PC-3 (cell line): ENCODE results near the gene MLF2. TPM values are rescaled to one million over a fixed set of nuclear protein-coding genes. Genes with fewer than 3 reads are reported as not detected.

Experiments used
- ATAC-seq: fragments of 200-7000 bp; cut with Tn5 transposase; 2 replicates; pipeline ENCODE4 v1.9.1; 2020; ENCODE audit warnings: mild to moderate bottlenecking, moderate library complexity
- BruUV-seq: library from RNA; stranded (reverse); fragments of 400-500 nt; replicated peaks from 2 replicates; lab custom pipeline; 2021; lab: Mats Ljungman, UMichigan
- CTCF ChIA-PET: fragments of 300-600 bp; sonication (Branson Sonifier 250); formaldehyde crosslinking; loops from one replicate; lab custom pipeline; 2022; ENCODE audit warnings: antibody characterized with exemption; lab: Charles Lee
- POLR2A ChIA-PET: fragments of 300-600 bp; sonication (Branson Sonifier 250); formaldehyde crosslinking; loops from one replicate; lab custom pipeline; 2022; ENCODE audit warnings: antibody characterized with exemption; ENCODE audit not compliant: unreplicated experiment; lab: Charles Lee
- DNase-seq: peaks from one replicate; pipeline ENCODE4 v3.0.0-alpha.2; 2015
- H2AFZ ChIP-seq: fragments of 300-600 bp; sonication (generic); 2 replicates; pipeline ENCODE4 v1.6.0; 2016; ENCODE audit warnings: antibody characterized with exemption, low read length
- H3F3A ChIP-seq: fragments of 300-600 bp; sonication (generic); one replicate; pipeline ENCODE4 v1.6.0; 2017; ENCODE audit warnings: antibody characterized with exemption, low read length, control low read depth, mild to moderate bottlenecking; ENCODE audit not compliant: unreplicated experiment
- H3K27ac ChIP-seq: fragments of 300-600 bp; sonication (generic); 2 replicates; pipeline ENCODE4 v1.5.1; 2016; ENCODE audit warnings: mild to moderate bottlenecking, low read length
- H3K27me3 ChIP-seq: fragments of 300-600 bp; sonication (generic); 2 replicates; pipeline ENCODE4 v1.6.1; 2016; ENCODE audit warnings: low read length, mixed read lengths
- H3K36me3 ChIP-seq: fragments of 300-600 bp; sonication (generic); 2 replicates; pipeline ENCODE4 v1.6.1; 2016; ENCODE audit warnings: low read depth, mixed run types, low read length, mixed read lengths
- H3K4me1 ChIP-seq: fragments of 300-600 bp; sonication (generic); 2 replicates; pipeline ENCODE4 v1.5.1; 2016; ENCODE audit warnings: low read length; ENCODE audit not compliant: insufficient read depth
- H3K4me2 ChIP-seq: fragments of 300-600 bp; sonication (generic); 2 replicates; pipeline ENCODE4 v1.6.0; 2016; ENCODE audit warnings: low read length
- H3K4me3 ChIP-seq: fragments of 300-600 bp; sonication (generic); 2 replicates; pipeline ENCODE4 v1.5.1; 2016; ENCODE audit warnings: mild to moderate bottlenecking, low read length, mixed read lengths
- H3K79me2 ChIP-seq: fragments of 300-600 bp; sonication (generic); 2 replicates; pipeline ENCODE4 v1.6.1; 2017; ENCODE audit warnings: low read length, mixed read lengths
- H3K9ac ChIP-seq: fragments of 300-600 bp; sonication (generic); 2 replicates; pipeline ENCODE4 v1.6.0; 2016; ENCODE audit warnings: mild to moderate bottlenecking, low read length
- H3K9me2 ChIP-seq: fragments of 300-600 bp; sonication (generic); replicated peaks from 2 replicates; pipeline ENCODE4 v1.6.1; 2016; ENCODE audit warnings: mixed run types, low read length, mixed read lengths
- H3K9me3 ChIP-seq: fragments of 300-600 bp; sonication (generic); 2 replicates; pipeline ENCODE4 v1.6.1; 2016; ENCODE audit warnings: low read length, mixed read lengths
- H4K20me1 ChIP-seq: fragments of 300-600 bp; sonication (generic); 2 replicates; pipeline ENCODE4 v1.6.1; 2016; ENCODE audit warnings: low read length, mixed read lengths
- CTCF ChIP-seq: fragments of 300-600 bp; sonication (generic); conservative IDR thresholded peaks from 2 replicates; pipeline ENCODE4 v1.5.1; 2017; ENCODE audit warnings: antibody characterized with exemption, low read depth, mild to moderate bottlenecking, low read length
- EZH2 ChIP-seq: fragments of 300-600 bp; sonication (generic); IDR thresholded peaks from one replicate; pipeline ENCODE4 v1.6.1; 2017; ENCODE audit warnings: antibody characterized with exemption, mild to moderate bottlenecking, low read length; ENCODE audit not compliant: unreplicated experiment
- EZH2phosphoT487 ChIP-seq: fragments of 300-600 bp; sonication (generic); IDR thresholded peaks from 2 replicates; pipeline ENCODE4 v1.6.1; 2018; ENCODE audit warnings: mild to moderate bottlenecking, antibody characterized with exemption, low read length, borderline replicate concordance
- intact Hi-C: fragments of 100-400 bp; cut with micrococcal nuclease; formaldehyde crosslinking; loops from 2 replicates; pipeline ENCODE4 v1.9.0; 2023
- total RNA-seq: library from RNA; depleted of rRNA; stranded (reverse); fragments of >200 nt; gene quantifications from 2 replicates; pipeline ENCODE4 v1.2.3, GENCODE V29; 2014

Gene MLF2
- total RNA-seq, 1 experiment from 2014 or later: 222 TPM

GRCh38 chr12:6765048-6765633 is 12.2 kb upstream of the MLF2 start:
- Histone ChIP-seq H2AFZ (peak overlapping the region; percentile 69; the same call in 1 of the 2 replicates), H3F3A (no peaks in the 10 kb centered on the region), H3K4me3 (peak overlapping the region; percentile 67; the same call in 1 of the 2 replicates), H3K9ac (no peak overlapping the region), H3K79me2 (peaks cover 27% of the 10 kb centered on the region), H3K4me2 (peak overlapping the region; percentile 75), H4K20me1 (no peaks in the 10 kb centered on the region; the same call in 1 of the 2 replicates), H3K27ac (peak overlapping the region; percentile 5; the same call in 1 of the 2 replicates), H3K9me3 (no peaks in the 10 kb centered on the region), H3K27me3 (no peaks in the 10 kb centered on the region), H3K9me2 (no peaks in the 10 kb centered on the region), H3K4me1 (peaks cover 36% of the 10 kb centered on the region), H3K36me3 (no peaks in the 10 kb centered on the region)
- ChIA-PET CTCF (no interaction called here), POLR2A (interaction anchor here (0.7 kb wide), 1 partner anchor 12 kb away, joined by 8 read pairs; the partner anchor contains the start of gene MLF2)
- DNase-seq: peak; percentile 9
- BruUV-seq: no TSS peak
- ATAC-seq: no peak
- TF ChIP-seq CTCF (no peak), EZH2phosphoT487 (no peak), EZH2 (no peak)
- intact Hi-C loops: no loop called here

- ChIA-PET POLR2A (no interaction called here), CTCF (no interaction called here)
- peak overlapping the region; percentile 5; the same call in 1 of the 2 replicates for H3K27ac ChIP-seq
- no peak overlapping the region for H3K9ac ChIP-seq
- peaks cover 36% of the 10 kb centered on the region for H3K4me1 ChIP-seq
- H4K20me1 ChIP-seq: no peaks in the 10 kb centered on the region; the same call in 1 of the 2 replicates
- peaks cover 24% of the 10 kb centered on the region for H3K79me2 ChIP-seq
- H3K27me3 ChIP-seq: no peaks in the 10 kb centered on the region
- peak overlapping the region; percentile 75 for H3K4me2 ChIP-seq
- no peaks in the 10 kb centered on the region for H3F3A ChIP-seq
- H3K4me3 ChIP-seq: peak overlapping the region; percentile 38; the same call in 1 of the 2 replicates
- DNase-seq (peak; percentile 92), ATAC-seq (peak; percentile 69)
- TF ChIP-seq EZH2phosphoT487 (no peak), CTCF (no peak), EZH2 (no peak)
- H3K36me3 ChIP-seq: no peaks in the 10 kb centered on the region
- no peaks in the 10 kb centered on the region for H3K9me2 ChIP-seq
- intact Hi-C loops: no loop called here
- peak overlapping the region; percentile 75 for H2AFZ ChIP-seq
- no peaks in the 10 kb centered on the region for H3K9me3 ChIP-seq
- BruUV-seq: no TSS peak
Observed at GRCh38 chr12:6764011-6764828, 11.3 kb upstream of the MLF2 start.

DNA sequence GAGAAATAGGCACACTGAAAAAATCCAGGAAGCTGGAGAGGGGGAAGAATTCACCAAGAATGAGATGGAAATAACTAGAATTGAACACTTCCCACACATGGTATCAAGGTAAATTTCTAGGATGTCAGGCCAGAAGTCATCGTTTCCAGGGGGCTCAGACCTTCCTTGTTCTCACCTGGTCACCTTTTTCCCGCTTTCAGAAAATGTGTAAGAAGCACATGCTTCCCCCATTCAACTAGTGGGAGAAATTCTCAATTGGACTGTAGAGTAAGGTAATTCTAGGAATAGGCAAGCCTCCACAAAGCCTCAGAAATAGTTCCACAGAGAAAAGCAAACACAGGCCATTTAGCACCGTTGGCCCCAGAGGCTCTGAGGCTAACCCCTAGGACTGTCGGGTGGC is 10.4 kb upstream of the MLF2 start:
- no peak overlapping the region for H3K4me3 ChIP-seq
- ATAC-seq: no peak

More for the DNA sequence above, 10.4 kb upstream of the MLF2 start:
- H3K9me2 ChIP-seq: no peaks in the 10 kb centered on the region
- CTCF ChIA-PET: no interaction called here
- no peaks in the 10 kb centered on the region for H3F3A ChIP-seq
- H3K4me2 ChIP-seq: no peak overlapping the region
- intact Hi-C loops: no loop called here
- no peaks in the 10 kb centered on the region for H3K9me3 ChIP-seq
- H3K9ac ChIP-seq: no peak overlapping the region
- no peak for DNase-seq
- H3K4me1 ChIP-seq: peaks cover 29% of the 10 kb centered on the region
- H3K27me3 ChIP-seq: no peaks in the 10 kb centered on the region
- H3K79me2 ChIP-seq: peaks cover 16% of the 10 kb centered on the region
- no TSS peak for BruUV-seq
- TF ChIP-seq CTCF (no peak), EZH2phosphoT487 (no peak), EZH2 (no peak)
- H4K20me1 ChIP-seq: no peaks in the 10 kb centered on the region
- POLR2A ChIA-PET: no interaction called here
- H2AFZ ChIP-seq: no peak overlapping the region
- H3K36me3 ChIP-seq: no peaks in the 10 kb centered on the region
- no peak overlapping the region for H3K27ac ChIP-seq
